ENCODE results near the gene MLNR. TPM values are rescaled to one million over a fixed set of nuclear protein-coding genes. Genes with fewer than 3 reads are reported as not detected.

Gene MLNR, protein sequence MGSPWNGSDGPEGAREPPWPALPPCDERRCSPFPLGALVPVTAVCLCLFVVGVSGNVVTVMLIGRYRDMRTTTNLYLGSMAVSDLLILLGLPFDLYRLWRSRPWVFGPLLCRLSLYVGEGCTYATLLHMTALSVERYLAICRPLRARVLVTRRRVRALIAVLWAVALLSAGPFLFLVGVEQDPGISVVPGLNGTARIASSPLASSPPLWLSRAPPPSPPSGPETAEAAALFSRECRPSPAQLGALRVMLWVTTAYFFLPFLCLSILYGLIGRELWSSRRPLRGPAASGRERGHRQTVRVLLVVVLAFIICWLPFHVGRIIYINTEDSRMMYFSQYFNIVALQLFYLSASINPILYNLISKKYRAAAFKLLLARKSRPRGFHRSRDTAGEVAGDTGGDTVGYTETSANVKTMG
- total RNA-seq: 0.17 TPM in 1 of 2 replicates, not detected in the other

DNA sequence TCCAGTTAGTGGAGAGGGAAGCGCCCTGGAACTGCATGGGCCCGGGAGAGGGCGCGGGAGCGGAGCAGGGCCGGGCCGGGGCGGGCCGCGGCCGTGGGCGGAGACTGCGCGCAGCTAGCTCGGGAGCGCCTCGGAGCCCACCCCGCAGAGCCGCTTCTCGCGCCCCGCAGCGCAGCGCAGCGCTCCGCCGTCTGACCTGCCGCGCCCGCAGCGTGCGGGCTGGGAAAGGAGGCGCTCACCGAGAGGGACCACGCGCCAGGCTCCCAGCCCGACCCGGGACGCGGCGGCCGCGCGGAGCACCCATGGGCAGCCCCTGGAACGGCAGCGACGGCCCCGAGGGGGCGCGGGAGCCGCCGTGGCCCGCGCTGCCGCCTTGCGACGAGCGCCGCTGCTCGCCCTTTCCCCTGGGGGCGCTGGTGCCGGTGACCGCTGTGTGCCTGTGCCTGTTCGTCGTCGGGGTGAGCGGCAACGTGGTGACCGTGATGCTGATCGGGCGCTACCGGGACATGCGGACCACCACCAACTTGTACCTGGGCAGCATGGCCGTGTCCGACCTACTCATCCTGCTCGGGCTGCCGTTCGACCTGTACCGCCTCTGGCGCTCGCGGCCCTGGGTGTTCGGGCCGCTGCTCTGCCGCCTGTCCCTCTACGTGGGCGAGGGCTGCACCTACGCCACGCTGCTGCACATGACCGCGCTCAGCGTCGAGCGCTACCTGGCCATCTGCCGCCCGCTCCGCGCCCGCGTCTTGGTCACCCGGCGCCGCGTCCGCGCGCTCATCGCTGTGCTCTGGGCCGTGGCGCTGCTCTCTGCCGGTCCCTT lies at the start of gene MLNR:
Gene MLNR, plus strand, starts transcription at position 303 of the 820 bp plus-strand sequence. Its CDS starts 0 bp downstream, at position 303.

DNA sequence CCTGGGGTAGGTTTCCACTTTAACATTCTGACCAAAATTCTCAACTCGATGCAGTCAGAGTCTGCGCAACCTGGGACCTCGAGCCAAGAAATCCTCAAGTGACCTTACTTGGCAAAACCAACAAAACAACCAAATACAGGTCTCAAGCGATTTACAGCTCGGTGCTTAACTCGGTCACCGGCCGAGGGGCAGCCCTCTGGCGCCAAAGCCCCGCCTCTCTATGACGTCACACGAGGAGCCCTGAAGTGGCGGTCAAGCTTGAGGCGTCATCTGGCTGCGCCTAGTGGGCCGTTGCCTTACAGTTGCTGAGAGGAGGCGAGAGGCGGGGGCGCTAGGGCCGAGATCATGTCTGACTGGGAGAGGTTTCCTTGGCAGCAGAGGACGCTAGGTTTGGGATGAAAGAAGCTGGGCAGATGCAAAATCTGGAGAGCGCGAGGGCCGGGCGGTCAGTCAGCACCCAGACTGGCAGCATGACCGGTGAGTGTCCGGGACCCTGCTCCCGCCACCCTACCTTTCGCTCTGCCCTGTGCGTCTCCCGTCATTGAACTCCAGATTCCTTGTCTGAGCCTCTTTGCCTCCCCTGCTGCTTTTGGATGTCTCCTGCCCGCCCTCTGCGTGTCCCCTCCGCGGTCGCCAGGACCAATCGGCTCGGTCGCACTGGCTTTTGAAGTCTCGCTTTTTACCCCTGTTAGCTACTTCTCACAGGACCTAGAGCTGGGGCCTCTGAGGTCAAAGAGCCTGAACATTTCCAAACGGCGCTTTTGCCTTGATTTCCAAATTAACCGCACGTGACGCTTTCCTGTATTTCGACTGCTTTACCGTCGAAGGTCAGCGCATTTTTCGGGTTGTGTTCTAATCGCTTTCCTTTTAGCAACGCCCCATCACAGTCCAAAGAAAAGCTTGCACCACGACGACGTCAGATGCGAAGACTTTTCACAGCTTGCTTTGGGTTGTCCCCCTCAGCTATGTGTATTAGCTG lies 27.8 kb downstream of the MLNR start, which contains the start of gene CDADC1:
Gene CDADC1, plus strand, starts transcription at position 283 of the 979 bp plus-strand sequence. Its CDS starts 113 bp downstream, at position 396.

Other genes starting within 250 kb of the MLNR start
- 66.3 and 71.6 TPM in 2 replicates for gene FNDC3A, start 244.4 kb upstream of the MLNR start, total RNA-seq
- gene CDADC1, start 27.6 kb downstream of the MLNR start, total RNA-seq: 4.0 and 6.1 TPM in 2 replicates
- gene CAB39L, start 223.7 kb downstream of the MLNR start, total RNA-seq: 10.6 and 18.2 TPM in 2 replicates
- gene SETDB2, start 223.9 kb downstream of the MLNR start, total RNA-seq: 10.6 and 21.1 TPM in 2 replicates

All from smooth muscle cell of trachea (primary cell).